Keratinocyte (primary cell): ENCODE data around the gene SLC35B4.

ENCODE experiments used
- CTCF ChIP-seq, 3 experiments: IDR thresholded peaks in 1 of 3; conservative IDR thresholded peaks in 1 of 3; optimal IDR thresholded peaks in 1 of 3; 2 replicates in 2 of 3; 3 replicates in 1 of 3; pipeline versions ENCODE3 to v1.5.1; 2011; ENCODE audit warnings: low read length in 3 of 3, mild to moderate bottlenecking in 3 of 3, moderate library complexity in 2 of 3, control low read depth in 1 of 3, inconsistent platforms in 1 of 3; ENCODE audit not compliant: insufficient read depth in 2 of 3; ENCODE audit errors: extremely low read depth in 1 of 3
- EZH2 ChIP-seq: IDR thresholded peaks from one replicate; pipeline ENCODE4 v1.6.1; 2012; ENCODE audit warnings: inconsistent platforms, mild to moderate bottlenecking, low read length, moderate library complexity

- TF ChIP-seq CTCF (optimal IDR thresholded peaks at IDR 0.05 in 1 of 3, IDR thresholded peaks at IDR 0.05 in 1 of 3, conservative IDR thresholded peaks at IDR 0.05 in 1 of 3; ENCODE audit: extremely low read depth in 1 of 3, insufficient read depth in 2 of 3, low read length in 3 of 3) (no peak), EZH2 (no peak)
Measured at GRCh38 chr7:134287916-134288659, 28.6 kb downstream of the SLC35B4 start.
